Heart left ventricle (tissue), 13 donors: ENCODE results near the gene IL15RA.

ENCODE experiments used
- POLR2A ChIP-seq, 2 donors: fragments of 450-650 bp; IDR thresholded peaks; one replicate each; pipeline ENCODE4 v1.6.1; 2017; ENCODE audit warnings: antibody characterized with exemption in 2 of 2, mild to moderate bottlenecking in 2 of 2, moderate library complexity in 2 of 2
- TF ChIP-seq, protein P1 (sequence below), 12 donors: fragments of 200-600 bp; sonication (generic) in 4 of 12; IDR thresholded peaks; one replicate each; pipeline versions ENCODE4 v1.5.0 to v1.8.0; 2018 to 2022; ENCODE audit warnings: antibody characterized with exemption in 12 of 12, mild to moderate bottlenecking in 5 of 12
- donor health status: ischemic (EF 13 %, LVEDD 7.1; RV severe dilation, severe dysfunction).
- donor health status: DM: no; HTN: yes; CAD: no.
- donor health status: DM: no; HTN: no; CAD: no.
- donor health status: ischemic (EF 25% LVEDD 6.9; RV normal size, moderate dysfunction).
- donor health status: ischemic (EF 25% LVEDD 5.7; RV mildly dilated, moderate dysfunction).
- donor health status: ischemic (EF 35%, LVEDD 5.7; RV mildly dilated, moderate dysfunction).
- donor health status: nonischemic (EF 11% LVEDD 7.7; RV severe dilation, severe dysfunction).
- donor health status: DM: yes; HTN: yes; CAD: no.
- donor health status: PGD.
- donor health status: ischemic (EF 29% LVEDD 5.4; RV normal size, mild dysfunction).
- donor health status: nonischemic (EF 23%, LVEDD 6.1; RV moderate dilation, normal function).

GRCh38 chr10:5949009-5949759, 28.2 kb downstream of the IL15RA start:
- TF ChIP-seq, protein P1, sequence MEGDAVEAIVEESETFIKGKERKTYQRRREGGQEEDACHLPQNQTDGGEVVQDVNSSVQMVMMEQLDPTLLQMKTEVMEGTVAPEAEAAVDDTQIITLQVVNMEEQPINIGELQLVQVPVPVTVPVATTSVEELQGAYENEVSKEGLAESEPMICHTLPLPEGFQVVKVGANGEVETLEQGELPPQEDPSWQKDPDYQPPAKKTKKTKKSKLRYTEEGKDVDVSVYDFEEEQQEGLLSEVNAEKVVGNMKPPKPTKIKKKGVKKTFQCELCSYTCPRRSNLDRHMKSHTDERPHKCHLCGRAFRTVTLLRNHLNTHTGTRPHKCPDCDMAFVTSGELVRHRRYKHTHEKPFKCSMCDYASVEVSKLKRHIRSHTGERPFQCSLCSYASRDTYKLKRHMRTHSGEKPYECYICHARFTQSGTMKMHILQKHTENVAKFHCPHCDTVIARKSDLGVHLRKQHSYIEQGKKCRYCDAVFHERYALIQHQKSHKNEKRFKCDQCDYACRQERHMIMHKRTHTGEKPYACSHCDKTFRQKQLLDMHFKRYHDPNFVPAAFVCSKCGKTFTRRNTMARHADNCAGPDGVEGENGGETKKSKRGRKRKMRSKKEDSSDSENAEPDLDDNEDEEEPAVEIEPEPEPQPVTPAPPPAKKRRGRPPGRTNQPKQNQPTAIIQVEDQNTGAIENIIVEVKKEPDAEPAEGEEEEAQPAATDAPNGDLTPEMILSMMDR (IDR thresholded peaks at IDR 0.05) = peak; percentile 7 to 65 (median 40)
- no peak for TF ChIP-seq POLR2A (IDR thresholded peaks at IDR 0.05)
